NCI-H1694 treated with DMSO at 0.1 percent for 48 hours (cell line): Measurements from ENCODE around the gene PLPPR5.

Source experiments
- DNase-seq: peaks from one replicate; lab custom pipeline; 2025; lab: John Stamatoyannopoulos, UW

The PLPPR5 gene

GRCh38 chr1:98849969-98850636 lies 154.6 kb downstream of the PLPPR5 start:
- no peak for DNase-seq

DNA sequence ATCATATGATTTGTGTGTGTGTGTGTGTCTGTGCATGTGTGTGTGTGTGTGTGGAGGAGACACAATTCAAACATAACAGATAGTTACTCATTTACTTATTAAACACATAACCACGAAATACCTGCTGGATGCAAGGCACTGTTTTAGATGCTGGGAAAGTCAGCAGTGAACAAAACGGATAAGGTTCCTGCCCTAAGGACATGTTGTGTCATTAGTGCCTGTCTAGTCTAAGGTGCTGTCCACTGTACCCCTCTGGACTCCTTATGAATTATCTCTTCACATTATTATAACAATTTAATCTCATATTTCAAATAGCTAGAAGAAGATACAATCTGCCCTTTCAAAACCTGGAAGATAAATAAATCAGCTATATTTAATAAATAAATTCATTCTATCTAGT lies 162.4 kb downstream of the PLPPR5 start:
- no peak for DNase-seq
